HEK293T (cell line): ENCODE results near the gene PTDSS2.
"Not testable (repeated sequence)": the region's sequence is repeated elsewhere in the genome, so short reads cannot be mapped to it uniquely, and the experiment has no call there.

Source experiments
- CTCF ChIA-PET: fragments of 350-600 bp; formaldehyde crosslinking; extraction: SDS; loops from one replicate; lab custom pipeline; 2021; ENCODE audit warnings: antibody characterized with exemption, inconsistent platforms; lab: Yijun Ruan, JAX
- POLR2A ChIA-PET: fragments of 350-600 bp; formaldehyde crosslinking; extraction: SDS; loops from one replicate; lab custom pipeline; 2020; ENCODE audit warnings: antibody characterized with exemption, inconsistent platforms; lab: Yijun Ruan, JAX
- DNase-seq: peaks from one replicate; pipeline ENCODE4 v3.0.0; 2012; ENCODE audit warnings: mixed read lengths; ENCODE audit errors: extremely low spot score
- ARNT ChIP-seq: fragments of 450-650 bp; IDR thresholded peaks from 2 replicates; pipeline ENCODE4 v1.6.1; 2017; ENCODE audit warnings: mild to moderate bottlenecking
- BHLHE40 ChIP-seq: fragments of 450-650 bp; IDR thresholded peaks from 2 replicates; pipeline ENCODE4 v1.6.1; 2016; ENCODE audit warnings: mild to moderate bottlenecking, moderate library complexity, borderline replicate concordance
- CTBP1 ChIP-seq: fragments of 450-650 bp; IDR thresholded peaks from 2 replicates; pipeline ENCODE4 v1.6.1; 2016; ENCODE audit warnings: borderline replicate concordance
- ELF4 ChIP-seq: fragments of 450-650 bp; IDR thresholded peaks from 2 replicates; pipeline ENCODE4 v1.6.1; 2017; ENCODE audit warnings: antibody characterized with exemption
- FOXA1 ChIP-seq: fragments of 450-650 bp; IDR thresholded peaks from 2 replicates; pipeline ENCODE4 v1.6.1; 2016; ENCODE audit warnings: mild to moderate bottlenecking
- FOXK2 ChIP-seq: fragments of 450-650 bp; IDR thresholded peaks from 2 replicates; pipeline ENCODE4 v1.6.1; 2016; ENCODE audit warnings: mild to moderate bottlenecking
- FOXM1 ChIP-seq: fragments of 450-650 bp; IDR thresholded peaks from 2 replicates; pipeline ENCODE4 v1.6.1; 2017; ENCODE audit warnings: mild to moderate bottlenecking, borderline replicate concordance
- HDGF ChIP-seq: fragments of 450-650 bp; IDR thresholded peaks from 2 replicates; pipeline ENCODE4 v1.6.1; 2017; ENCODE audit warnings: antibody characterized with exemption, borderline replicate concordance
- L3MBTL2 ChIP-seq: fragments of 450-650 bp; conservative IDR thresholded peaks from 2 replicates; pipeline ENCODE4 v1.6.1; 2016; ENCODE audit warnings: mild to moderate bottlenecking
- LEF1 ChIP-seq: fragments of 450-650 bp; IDR thresholded peaks from 2 replicates; pipeline ENCODE4 v1.6.1; 2017; ENCODE audit warnings: mild to moderate bottlenecking, borderline replicate concordance
- NFRKB ChIP-seq: fragments of 450-650 bp; IDR thresholded peaks from 2 replicates; pipeline ENCODE4 v1.6.1; 2016; ENCODE audit warnings: mild to moderate bottlenecking, moderate library complexity
- SP1 ChIP-seq: fragments of 450-650 bp; IDR thresholded peaks from 2 replicates; pipeline ENCODE4 v1.6.1; 2017
- SUZ12 ChIP-seq: fragments of 450-650 bp; IDR thresholded peaks from 2 replicates; pipeline ENCODE4 v1.6.1; 2016; ENCODE audit warnings: mild to moderate bottlenecking
- TARDBP ChIP-seq: fragments of 450-650 bp; IDR thresholded peaks from 2 replicates; pipeline ENCODE4 v1.6.1; 2016
- ZNF384 ChIP-seq: fragments of 450-650 bp; IDR thresholded peaks from 2 replicates; pipeline ENCODE4 v1.6.1; 2016
- TF ChIP-seq, protein P1 (sequence below): fragments of 450-650 bp; IDR thresholded peaks from 2 replicates; pipeline ENCODE4 v1.6.1; 2016

The PTDSS2 gene

GRCh38 chr11:516400-516799 lies 66.3 kb downstream of the PTDSS2 start:
- ChIA-PET CTCF (no interaction called here), POLR2A (no interaction called here)
- no peak for DNase-seq
- TF ChIP-seq HDGF (no peak), SUZ12 (no peak)

GRCh38 chr11:516918-517685 lies 67.0 kb downstream of the PTDSS2 start:
- CTCF ChIA-PET, DNase-seq, POLR2A ChIA-PET: not testable (repeated sequence)

GRCh38 chr11:518463-519202 lies 68.6 kb downstream of the PTDSS2 start:
- POLR2A ChIA-PET, result interaction anchor here (1.3 kb wide), 1 partner anchor 69 kb away, joined by 5 read pairs; the partner anchor contains the start of gene PTDSS2
- TF ChIP-seq LEF1 (peak; percentile 83; the same call in 1 of the 2 replicates), NFRKB (no peak), L3MBTL2 (peak; percentile 91), ARNT (peak; percentile 54; the same call in 1 of the 2 replicates), ELF4 (no peak), FOXM1 (peak; percentile 58; the same call in 1 of the 2 replicates)
- DNase-seq, result peak; percentile 93
- CTCF ChIA-PET, result interaction anchor here (0.7 to 1.0 kb wide), 2 partner anchors 24 to 72 kb away, joined by 3 to 5 read pairs; no protein-coding TSS in a partner anchor

- TF ChIP-seq TARDBP, result no peak
- no peak for TF ChIP-seq ARNT
- TF ChIP-seq CTBP1, result no peak
- TF ChIP-seq BHLHE40, result no peak
- TF ChIP-seq, protein P1, sequence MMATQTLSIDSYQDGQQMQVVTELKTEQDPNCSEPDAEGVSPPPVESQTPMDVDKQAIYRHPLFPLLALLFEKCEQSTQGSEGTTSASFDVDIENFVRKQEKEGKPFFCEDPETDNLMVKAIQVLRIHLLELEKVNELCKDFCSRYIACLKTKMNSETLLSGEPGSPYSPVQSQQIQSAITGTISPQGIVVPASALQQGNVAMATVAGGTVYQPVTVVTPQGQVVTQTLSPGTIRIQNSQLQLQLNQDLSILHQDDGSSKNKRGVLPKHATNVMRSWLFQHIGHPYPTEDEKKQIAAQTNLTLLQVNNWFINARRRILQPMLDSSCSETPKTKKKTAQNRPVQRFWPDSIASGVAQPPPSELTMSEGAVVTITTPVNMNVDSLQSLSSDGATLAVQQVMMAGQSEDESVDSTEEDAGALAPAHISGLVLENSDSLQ, result no peak
- TF ChIP-seq FOXM1, result no peak
- no peak for TF ChIP-seq FOXK2
- no peak for TF ChIP-seq L3MBTL2
- ChIA-PET CTCF (no interaction called here), POLR2A (no interaction called here)
- DNase-seq, result no peak
Observed at GRCh38 chr11:520428-521176, 70.5 kb downstream of the PTDSS2 start.

DNA sequence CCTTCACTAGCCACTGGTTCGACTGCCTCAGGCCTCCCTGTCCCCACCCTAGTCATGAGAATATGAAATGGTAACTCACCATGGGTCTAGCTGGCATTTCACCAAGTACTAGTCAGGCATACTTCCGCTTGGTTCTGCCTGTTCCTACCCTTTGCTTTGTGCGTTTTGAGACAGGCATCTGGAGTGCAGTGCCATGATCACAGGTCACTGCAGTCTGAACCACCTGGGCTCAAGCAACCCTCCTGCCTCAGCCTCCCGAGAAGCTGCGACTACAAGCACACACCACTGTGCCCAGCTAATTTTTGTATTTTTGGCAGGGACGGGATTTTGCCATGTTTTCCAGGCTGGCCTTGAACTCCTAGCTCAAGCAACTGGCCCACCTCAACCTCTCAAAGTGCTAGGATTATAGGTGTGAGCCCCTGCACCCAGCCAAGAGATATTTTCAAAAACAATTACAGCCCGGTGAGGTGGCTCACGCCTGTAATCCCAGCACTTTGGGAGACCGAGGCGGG lies 71.2 kb downstream of the PTDSS2 start:
- ChIA-PET CTCF (no interaction called here), POLR2A (no interaction called here)
- TF ChIP-seq HDGF (no peak), TARDBP (no peak), FOXM1 (no peak), NFRKB (no peak), ELF4 (no peak), BHLHE40 (no peak), CTBP1 (no peak), FOXA1 (no peak)
- TF ChIP-seq, protein P1, result no peak
- DNase-seq, result no peak

- CTCF ChIA-PET, result no interaction called here
- TF ChIP-seq L3MBTL2 (no peak), FOXA1 (no peak), SUZ12 (no peak), LEF1 (no peak), FOXK2 (no peak), ARNT (no peak), NFRKB (no peak), HDGF (no peak), CTBP1 (no peak), FOXM1 (no peak), ZNF384 (no peak), SP1 (no peak), TARDBP (no peak), ELF4 (no peak), BHLHE40 (no peak)
- TF ChIP-seq, protein P1, result no peak
- POLR2A ChIA-PET, result no interaction called here
- DNase-seq, result no peak
Observed at GRCh38 chr11:526192-526591, 76.1 kb downstream of the PTDSS2 start.
